Uterus (tissue), 4 donors: Measurements from ENCODE around the gene SCARF1. TPM values are rescaled to one million over a fixed set of nuclear protein-coding genes. Genes with fewer than 3 reads are reported as not detected.
A peak's percentile ranks its signal among the peaks of the same experiment; 100 is the strongest.
"Not testable (repeated sequence)": the region's sequence is repeated elsewhere in the genome, so short reads cannot be mapped to it uniquely, and the experiment has no call there.

ENCODE experiments used
- DNase-seq, 2 donors: peaks; one replicate each; pipeline ENCODE4 v3.0.0-alpha.2; 2019 to 2020
- H3K27ac ChIP-seq, 2 donors: fragments of 200-600 bp; sonication (generic); 1 replicate in 1 of 2; 2 replicates in 1 of 2; pipeline ENCODE4 v1.5.1; 2016 to 2018
- H3K27me3 ChIP-seq, 2 donors: fragments of 200-600 bp; sonication (generic); one replicate each; pipeline ENCODE4 v1.5.1; 2018 to 2019; ENCODE audit warnings: control low read depth in 1 of 2
- H3K36me3 ChIP-seq, 2 donors: fragments of 200-600 bp; sonication (generic); one replicate each; pipeline ENCODE4 v1.5.1; 2019; ENCODE audit warnings: control low read depth in 1 of 2
- H3K4me1 ChIP-seq, 2 donors: fragments of 200-600 bp; sonication (generic); one replicate each; pipeline ENCODE4 v1.5.1; 2018 to 2019; ENCODE audit warnings: control low read depth in 1 of 2
- H3K4me3 ChIP-seq, 2 donors: fragments of 200-600 bp; sonication (generic); 1 replicate in 1 of 2; 2 replicates in 1 of 2; pipeline ENCODE4 v1.5.1; 2018 to 2019; ENCODE audit warnings: mild to moderate bottlenecking in 1 of 2
- H3K9me3 ChIP-seq, 2 donors: fragments of 200-600 bp; sonication (generic); one replicate each; pipeline ENCODE4 v1.5.1; 2019; ENCODE audit warnings: control low read depth in 1 of 2
- POLR2A ChIP-seq, 2 donors: fragments of 450-650 bp; IDR thresholded peaks; one replicate each; pipeline ENCODE4 v1.6.1; 2016; ENCODE audit warnings: antibody characterized with exemption in 2 of 2, mild to moderate bottlenecking in 1 of 2, moderate library complexity in 1 of 2
- intact Hi-C: fragments of 100-400 bp; cut with DNase I; formaldehyde crosslinking; loops from one replicate; pipeline ENCODE4 v1.15.1; 2023; ENCODE audit warnings: low total_unique reads
- total RNA-seq, 4 donors: library from RNA; depleted of rRNA in 3 of 4; stranded (reverse); fragments of >200 nt in 3 of 4; gene quantifications; one replicate each; pipeline versions ENCODE4 v1.1.0 to v1.2.4, GENCODE V29; 2014 to 2023
- TF ChIP-seq, protein P1 (sequence below), 4 experiments: fragments of 200-600 bp in 2 of 4; fragments of 450-650 bp in 2 of 4; sonication (generic) in 2 of 4; IDR thresholded peaks; one replicate each; pipeline ENCODE4 v1.5.1; 2016 to 2019; ENCODE audit warnings: antibody characterized with exemption in 4 of 4, mild to moderate bottlenecking in 2 of 4, moderate library complexity in 1 of 4
- donor health status: DM: yes; HTN: yes; CAD: no.

SCARF1 gene, protein sequence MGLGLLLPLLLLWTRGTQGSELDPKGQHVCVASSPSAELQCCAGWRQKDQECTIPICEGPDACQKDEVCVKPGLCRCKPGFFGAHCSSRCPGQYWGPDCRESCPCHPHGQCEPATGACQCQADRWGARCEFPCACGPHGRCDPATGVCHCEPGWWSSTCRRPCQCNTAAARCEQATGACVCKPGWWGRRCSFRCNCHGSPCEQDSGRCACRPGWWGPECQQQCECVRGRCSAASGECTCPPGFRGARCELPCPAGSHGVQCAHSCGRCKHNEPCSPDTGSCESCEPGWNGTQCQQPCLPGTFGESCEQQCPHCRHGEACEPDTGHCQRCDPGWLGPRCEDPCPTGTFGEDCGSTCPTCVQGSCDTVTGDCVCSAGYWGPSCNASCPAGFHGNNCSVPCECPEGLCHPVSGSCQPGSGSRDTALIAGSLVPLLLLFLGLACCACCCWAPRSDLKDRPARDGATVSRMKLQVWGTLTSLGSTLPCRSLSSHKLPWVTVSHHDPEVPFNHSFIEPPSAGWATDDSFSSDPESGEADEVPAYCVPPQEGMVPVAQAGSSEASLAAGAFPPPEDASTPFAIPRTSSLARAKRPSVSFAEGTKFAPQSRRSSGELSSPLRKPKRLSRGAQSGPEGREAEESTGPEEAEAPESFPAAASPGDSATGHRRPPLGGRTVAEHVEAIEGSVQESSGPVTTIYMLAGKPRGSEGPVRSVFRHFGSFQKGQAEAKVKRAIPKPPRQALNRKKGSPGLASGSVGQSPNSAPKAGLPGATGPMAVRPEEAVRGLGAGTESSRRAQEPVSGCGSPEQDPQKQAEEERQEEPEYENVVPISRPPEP
- total RNA-seq: 10 to 100 TPM in 2 of 4 donors, 1 to 10 TPM in 2; 4.4 to 33.2 (median 14.2) TPM

DNA sequence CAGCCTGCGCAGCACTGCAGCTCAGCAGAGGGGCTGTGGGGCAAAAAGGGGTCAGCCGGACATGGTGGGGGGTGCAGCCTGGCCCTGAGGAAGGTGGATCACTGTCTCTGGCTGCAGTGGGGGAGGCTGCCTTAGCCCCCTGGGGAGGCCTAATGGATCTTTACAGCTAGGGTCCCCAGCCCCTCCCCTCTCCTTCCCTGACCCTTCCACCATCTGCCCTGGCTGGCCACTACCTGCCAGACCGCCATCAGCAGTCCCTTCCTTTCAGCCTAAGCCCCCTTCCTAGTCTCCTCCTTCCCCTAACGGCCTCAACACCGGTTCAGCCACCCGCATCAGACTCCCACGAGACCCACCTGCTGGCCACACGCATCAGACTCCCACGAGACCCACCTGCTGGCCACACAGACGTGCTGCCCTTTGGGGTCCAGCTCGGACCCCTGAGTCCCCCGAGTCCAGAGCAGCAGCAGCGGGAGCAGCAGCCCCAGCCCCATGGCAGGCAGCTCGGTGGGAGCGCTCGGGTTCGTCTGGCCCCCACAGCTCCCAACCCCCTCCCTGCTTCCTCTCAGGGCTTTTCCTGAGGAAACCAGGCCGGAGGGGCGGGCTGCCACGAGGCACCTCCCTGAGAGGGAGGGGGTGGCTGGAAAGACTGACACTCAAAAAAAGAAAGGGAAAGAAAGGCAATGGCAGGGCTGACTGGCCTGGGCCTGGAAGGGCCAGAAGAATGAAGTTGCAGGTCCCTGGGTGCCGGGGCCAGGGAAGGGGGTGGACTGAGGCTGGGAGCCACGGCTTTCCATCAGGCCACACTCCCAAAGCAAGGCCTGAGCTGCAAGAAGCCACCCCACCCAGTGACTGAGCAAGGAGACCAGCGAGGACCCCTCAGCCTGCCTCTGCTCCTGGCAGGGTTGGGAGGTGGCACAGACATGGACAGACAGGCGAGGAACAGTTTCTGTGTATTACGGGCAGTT lies at the start of gene SCARF1:
TSS of gene SCARF1 (minus strand) at position 526 of the 965 bp plus-strand sequence. CDS start at position 491, 35 bp downstream.
- Histone ChIP-seq H3K36me3 (no peaks in the 10 kb centered on the region), H3K27me3 (no peaks in the 10 kb centered on the region), H3K4me3 (peak within 1 kb of the TSS; percentile 25 to 28), H3K27ac (peak within 1 kb of the TSS; percentile 56 to 75), H3K4me1 (peaks cover 0 to 20% of the 10 kb centered on the region in 2 donors), H3K9me3 (no peaks in the 10 kb centered on the region)
- intact Hi-C loops: loop anchor here (5.0 kb wide), 1 partner anchor 63 kb away; no protein-coding TSS in a partner anchor
- peak; percentile 19 to 39 for TF ChIP-seq POLR2A (IDR thresholded peaks at IDR 0.05)
- TF ChIP-seq, protein P1, sequence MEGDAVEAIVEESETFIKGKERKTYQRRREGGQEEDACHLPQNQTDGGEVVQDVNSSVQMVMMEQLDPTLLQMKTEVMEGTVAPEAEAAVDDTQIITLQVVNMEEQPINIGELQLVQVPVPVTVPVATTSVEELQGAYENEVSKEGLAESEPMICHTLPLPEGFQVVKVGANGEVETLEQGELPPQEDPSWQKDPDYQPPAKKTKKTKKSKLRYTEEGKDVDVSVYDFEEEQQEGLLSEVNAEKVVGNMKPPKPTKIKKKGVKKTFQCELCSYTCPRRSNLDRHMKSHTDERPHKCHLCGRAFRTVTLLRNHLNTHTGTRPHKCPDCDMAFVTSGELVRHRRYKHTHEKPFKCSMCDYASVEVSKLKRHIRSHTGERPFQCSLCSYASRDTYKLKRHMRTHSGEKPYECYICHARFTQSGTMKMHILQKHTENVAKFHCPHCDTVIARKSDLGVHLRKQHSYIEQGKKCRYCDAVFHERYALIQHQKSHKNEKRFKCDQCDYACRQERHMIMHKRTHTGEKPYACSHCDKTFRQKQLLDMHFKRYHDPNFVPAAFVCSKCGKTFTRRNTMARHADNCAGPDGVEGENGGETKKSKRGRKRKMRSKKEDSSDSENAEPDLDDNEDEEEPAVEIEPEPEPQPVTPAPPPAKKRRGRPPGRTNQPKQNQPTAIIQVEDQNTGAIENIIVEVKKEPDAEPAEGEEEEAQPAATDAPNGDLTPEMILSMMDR (IDR thresholded peaks at IDR 0.05): no peak
- DNase-seq: peak in 1 of 2 donors; percentile 56

DNA sequence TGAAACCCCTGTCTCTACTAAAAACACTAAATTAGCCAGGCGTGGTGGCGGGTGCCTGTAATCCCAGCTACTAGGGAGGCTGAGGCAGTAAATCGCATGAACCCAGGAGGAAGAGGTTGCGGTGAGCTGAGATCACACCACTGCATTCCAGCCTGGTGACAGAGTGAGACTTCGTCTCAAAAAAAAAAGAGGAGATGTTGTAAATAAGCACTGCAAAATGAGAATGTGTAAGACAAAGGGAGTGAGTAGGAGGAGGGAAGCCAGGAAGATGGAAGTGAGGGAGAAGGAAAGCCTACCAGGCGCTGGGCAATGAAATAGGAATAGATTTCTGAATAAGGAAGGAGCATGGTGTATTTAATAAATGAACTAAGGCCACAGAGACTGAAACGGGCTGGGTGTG lies 47.8 kb upstream of the SCARF1 start:
- no peak overlapping the region for H3K27ac ChIP-seq
- no peaks in the 10 kb centered on the region for H3K9me3 ChIP-seq
- no peaks in the 10 kb centered on the region for H3K36me3 ChIP-seq
- no peak overlapping the region for H3K4me3 ChIP-seq
- no peak for TF ChIP-seq POLR2A (IDR thresholded peaks at IDR 0.05)
- TF ChIP-seq, protein P1 (IDR thresholded peaks at IDR 0.05): no peak
- DNase-seq: no peak
- no peaks in the 10 kb centered on the region for H3K27me3 ChIP-seq
- intact Hi-C loops: no loop called here
- H3K4me1 ChIP-seq: no peaks in the 10 kb centered on the region

DNA sequence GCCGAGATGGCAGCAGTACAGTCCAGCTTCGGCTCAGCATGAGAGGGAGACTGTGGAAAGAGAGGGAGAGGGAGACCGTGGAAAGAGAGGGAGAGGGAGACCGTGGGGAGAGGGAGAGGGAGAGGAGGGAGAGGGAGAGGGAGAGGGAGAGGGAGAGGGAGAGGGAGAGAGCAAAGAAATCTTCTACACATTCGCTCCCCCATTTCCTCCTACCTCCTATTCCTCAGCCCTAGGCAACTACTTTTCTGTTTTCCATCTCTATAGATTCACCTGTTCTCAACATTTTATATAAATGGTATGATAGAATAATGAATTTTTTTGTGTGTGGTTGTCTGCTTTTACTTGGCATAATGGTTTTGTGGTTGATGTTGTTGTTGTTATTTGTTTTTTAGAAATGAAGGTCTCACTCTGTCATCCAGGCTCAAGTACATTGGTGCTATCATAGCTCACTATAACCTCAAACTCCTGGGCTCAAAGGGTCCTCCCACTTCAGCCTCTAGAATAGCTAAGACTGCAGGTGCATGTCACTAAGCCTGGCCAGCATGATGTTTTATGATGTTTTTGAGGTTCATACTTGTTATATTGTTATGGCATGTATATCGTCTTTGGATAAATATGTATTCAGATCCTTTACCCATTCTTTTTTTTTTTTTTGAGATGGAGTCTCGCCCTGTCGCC lies 45.2 kb upstream of the SCARF1 start:
- no peak overlapping the region for H3K4me3 ChIP-seq
- no peak for DNase-seq
- H3K9me3 ChIP-seq: no peaks in the 10 kb centered on the region
- no peaks in the 10 kb centered on the region for H3K36me3 ChIP-seq
- no peaks in the 10 kb centered on the region for H3K4me1 ChIP-seq
- no peak overlapping the region for H3K27ac ChIP-seq
- no peaks in the 10 kb centered on the region for H3K27me3 ChIP-seq
- TF ChIP-seq, protein P1 (IDR thresholded peaks at IDR 0.05): no peak
- no peak for TF ChIP-seq POLR2A (IDR thresholded peaks at IDR 0.05)
- intact Hi-C loops: no loop called here

DNA sequence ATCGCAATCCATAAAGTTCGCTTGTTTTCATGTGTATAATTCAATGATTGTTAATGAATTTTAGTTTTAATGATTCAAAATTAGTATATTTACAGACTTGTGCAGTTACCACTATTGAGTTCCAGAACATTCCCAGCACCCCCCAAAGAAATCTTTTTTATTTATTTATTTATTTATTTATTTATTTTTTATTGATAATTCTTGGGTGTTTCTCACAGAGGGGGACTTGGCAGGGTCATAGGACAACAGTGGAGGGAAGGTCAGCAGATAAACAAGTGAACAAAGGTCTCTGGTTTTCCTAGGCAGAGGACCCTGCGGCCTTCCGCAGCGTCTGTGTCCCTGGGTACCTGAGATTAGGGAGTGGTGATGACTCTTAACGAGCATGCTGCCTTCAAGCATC lies 42.9 kb upstream of the SCARF1 start:
- DNase-seq, H3K27me3 ChIP-seq, intact Hi-C loops, H3K9me3 ChIP-seq, H3K27ac ChIP-seq, H3K36me3 ChIP-seq, H3K4me3 ChIP-seq, H3K4me1 ChIP-seq: not testable (repeated sequence)
